ENCODE measurements around the gene UBXN6.

UBXN6 gene

DNA sequence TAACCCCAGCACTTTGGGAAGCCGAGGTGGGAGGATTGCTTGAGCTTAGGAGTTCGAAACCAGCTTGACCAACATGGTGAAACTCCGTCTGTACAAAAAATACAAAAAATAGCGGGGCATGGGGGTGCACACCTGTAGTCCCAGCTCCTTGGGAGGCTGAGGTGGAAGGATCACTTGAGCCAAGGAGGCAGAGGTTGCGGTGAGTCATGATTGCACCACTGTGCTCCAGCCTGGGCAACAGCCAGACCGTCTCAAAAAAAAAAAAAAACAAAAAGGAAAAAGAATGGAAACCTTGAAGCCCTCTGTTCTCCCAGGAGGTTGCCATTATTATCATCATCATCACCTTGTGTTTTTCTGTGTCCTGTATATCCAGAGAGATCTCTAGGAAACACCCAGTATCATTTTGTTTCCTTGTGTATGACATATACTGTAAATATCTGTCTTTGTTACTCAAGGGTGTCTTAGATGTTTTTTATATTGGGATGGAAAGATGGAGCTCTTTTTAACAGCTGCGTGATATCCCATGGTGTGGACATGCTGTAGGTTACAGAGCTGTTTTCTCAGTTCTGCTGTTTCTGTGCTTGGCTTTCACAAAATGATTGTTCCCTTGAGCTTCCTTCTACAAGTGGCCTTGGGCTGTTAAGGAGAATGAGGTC is 43.3 kb downstream of the UBXN6 start:
- peak; percentile 38 for DNase-seq (ENCODE audit: low read depth)
- no peak overlapping the region for H3K4me3 ChIP-seq (ENCODE audit: low read length)
- TF ChIP-seq CTCF (conservative IDR thresholded peaks at IDR 0.05; ENCODE audit: low read length) = no peak

DNA sequence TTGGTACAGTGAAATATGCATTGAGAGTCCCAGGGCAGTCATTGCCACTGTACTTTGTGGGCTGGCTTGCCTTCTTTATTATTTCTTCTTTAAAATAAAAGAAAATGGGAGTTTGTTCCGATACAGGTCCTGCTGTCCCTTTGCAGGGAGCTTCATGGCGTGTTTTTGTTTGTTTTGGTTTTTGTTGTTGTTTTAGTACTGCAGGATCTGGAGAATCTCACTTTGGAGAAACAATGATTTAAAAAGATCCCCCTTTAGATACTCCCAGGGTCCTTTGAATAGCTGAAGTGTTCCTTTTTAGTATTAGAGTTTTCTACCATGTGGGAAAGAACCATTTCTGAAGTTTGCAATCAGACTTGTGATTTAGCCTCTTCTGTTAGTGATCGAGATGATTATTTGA is 44.0 kb downstream of the UBXN6 start:
- DNase-seq (ENCODE audit: low read depth) = no peak
- H3K4me3 ChIP-seq (ENCODE audit: low read length) = no peak overlapping the region
- TF ChIP-seq CTCF (conservative IDR thresholded peaks at IDR 0.05; ENCODE audit: low read length) = no peak

DNA sequence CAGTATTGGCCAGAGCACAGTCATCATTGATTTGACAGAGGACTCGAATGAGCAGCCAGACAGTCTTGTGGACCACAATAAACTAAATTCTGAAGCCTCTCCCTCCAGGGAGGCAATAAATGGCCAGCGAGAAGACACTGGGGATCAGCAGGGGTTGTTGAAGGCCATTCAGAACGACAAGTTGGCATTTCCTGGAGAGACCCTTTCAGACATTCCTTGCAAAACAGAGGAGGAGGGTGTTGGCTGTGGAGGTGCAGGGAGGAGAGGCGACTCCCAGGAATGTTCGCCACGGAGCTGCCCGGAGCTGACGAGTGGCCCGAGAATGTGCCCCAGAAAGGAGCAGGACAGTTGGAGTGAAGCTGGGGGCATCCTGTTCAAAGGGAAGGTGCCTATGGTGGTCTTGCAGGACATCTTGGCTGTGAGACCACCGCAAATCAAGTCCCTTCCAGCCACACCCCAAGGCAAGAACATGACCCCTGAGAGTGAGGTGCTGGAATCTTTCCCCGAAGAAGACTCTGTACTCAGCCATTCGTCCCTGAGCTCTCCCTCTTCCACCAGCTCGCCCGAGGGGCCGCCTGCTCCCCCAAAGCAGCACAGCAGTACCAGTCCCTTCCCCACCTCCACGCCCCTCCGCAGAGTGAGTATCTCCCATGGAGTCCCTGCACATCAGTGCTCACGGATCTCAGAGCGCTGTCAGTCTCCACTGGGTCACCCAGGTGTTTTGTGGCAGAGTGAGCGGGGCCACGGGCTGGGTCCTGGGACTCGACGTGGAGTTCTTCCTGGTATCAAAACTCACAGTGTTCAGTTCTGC is 48.3 kb downstream of the UBXN6 start:
- no peak overlapping the region for H3K4me3 ChIP-seq (ENCODE audit: low read length)
- TF ChIP-seq CTCF (conservative IDR thresholded peaks at IDR 0.05; ENCODE audit: low read length) = no peak
- DNase-seq (ENCODE audit: low read depth) = no peak

DNA sequence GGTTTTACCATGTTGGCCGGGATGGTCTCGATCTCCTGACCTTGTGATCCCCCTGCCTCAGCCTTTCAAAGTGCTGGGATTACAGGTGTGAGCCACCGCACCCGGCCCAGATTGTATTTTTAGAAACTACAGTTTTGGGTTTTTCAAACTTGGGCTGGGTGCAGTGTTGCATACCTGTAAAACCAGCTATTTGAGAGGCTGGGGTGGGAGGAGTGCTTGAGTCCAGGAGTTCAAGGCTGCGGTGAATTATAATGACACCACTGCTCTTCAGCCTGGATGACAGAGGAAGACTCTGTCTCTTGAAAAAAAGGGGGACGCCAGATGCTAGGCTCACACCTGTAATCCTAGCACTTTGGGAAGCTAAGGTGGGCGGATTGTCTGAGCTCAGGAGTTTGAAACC is 51.0 kb downstream of the UBXN6 start:
- no peak overlapping the region for H3K4me3 ChIP-seq (ENCODE audit: low read length)
- TF ChIP-seq CTCF (conservative IDR thresholded peaks at IDR 0.05; ENCODE audit: low read length) = no peak
- DNase-seq (ENCODE audit: low read depth) = no peak

- no peak overlapping the region for H3K4me3 ChIP-seq (ENCODE audit: low read length)
- TF ChIP-seq CTCF (conservative IDR thresholded peaks at IDR 0.05; ENCODE audit: low read length) = no peak
- no peak for DNase-seq (ENCODE audit: low read depth)
These were observed 51.6 kb downstream of the UBXN6 start for GRCh38 chr19:4405977-4406376.

DNA sequence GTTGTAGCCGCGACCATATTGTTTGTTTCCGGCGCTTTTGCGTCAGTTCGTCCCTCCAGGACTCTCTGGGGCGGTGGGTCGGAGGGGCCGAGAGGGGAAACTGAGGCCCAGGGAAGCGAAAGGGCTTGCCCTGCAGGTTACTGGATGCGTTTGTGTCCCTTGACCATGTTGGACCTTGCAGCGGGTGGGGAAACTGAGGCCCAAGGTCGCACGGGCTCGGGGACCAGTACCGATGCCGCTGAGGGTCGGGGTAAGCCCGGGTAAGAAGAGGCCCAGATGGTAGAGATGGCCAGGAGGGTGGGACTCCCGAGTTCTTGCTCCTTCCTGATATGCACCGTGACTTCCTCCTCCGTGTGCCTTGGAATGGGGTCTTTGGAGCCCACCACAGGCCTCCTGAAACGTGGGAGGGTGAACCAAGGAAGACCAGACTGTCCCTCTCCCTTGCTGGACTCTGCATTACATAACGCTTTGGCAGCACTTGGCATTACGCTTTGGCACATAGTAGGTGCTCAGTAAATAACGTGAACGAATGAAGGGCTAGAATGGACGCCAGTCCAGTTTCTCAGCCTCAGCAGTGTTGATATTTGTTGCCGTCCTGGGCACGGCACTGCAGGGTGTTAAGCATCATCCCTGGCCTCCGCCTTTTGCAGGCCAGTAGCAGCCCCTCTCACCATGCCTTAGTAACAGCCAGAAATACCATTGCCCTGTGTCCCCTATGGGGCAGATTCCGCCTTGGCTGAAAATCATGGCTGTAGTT is 54.4 kb downstream of the UBXN6 start:
- no peak for TF ChIP-seq CTCF (conservative IDR thresholded peaks at IDR 0.05; ENCODE audit: low read length)
- no peak for DNase-seq (ENCODE audit: low read depth)

More for the DNA sequence above, 54.4 kb downstream of the UBXN6 start:
- H3K4me3 ChIP-seq (ENCODE audit: low read length) = peak overlapping the region; percentile 83
